SIG-M5 treated with dmso at 0.1 percent for 504 hours (cell line): ENCODE measurements around the gene ZIK1.

Source experiments
- DNase-seq: peaks from one replicate; lab custom pipeline; 2025; ENCODE audit not compliant: unreplicated experiment; lab: John Stamatoyannopoulos, UW

The ZIK1 gene

DNA sequence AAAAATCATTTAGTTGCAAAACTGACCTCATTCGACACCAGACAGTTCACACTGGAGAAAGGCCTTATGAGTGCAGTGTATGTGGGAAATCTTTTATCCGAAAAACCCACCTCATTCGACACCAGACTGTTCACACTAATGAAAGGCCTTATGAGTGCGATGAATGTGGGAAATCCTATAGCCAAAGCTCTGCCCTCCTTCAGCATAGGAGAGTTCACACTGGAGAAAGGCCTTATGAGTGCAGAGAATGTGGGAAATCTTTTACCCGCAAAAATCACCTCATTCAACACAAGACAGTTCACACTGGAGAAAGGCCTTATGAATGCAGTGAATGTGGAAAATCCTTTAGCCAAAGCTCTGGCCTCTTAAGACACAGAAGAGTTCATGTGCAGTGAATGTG is 23.0 kb downstream of the ZIK1 start:
- no peak for DNase-seq

DNA sequence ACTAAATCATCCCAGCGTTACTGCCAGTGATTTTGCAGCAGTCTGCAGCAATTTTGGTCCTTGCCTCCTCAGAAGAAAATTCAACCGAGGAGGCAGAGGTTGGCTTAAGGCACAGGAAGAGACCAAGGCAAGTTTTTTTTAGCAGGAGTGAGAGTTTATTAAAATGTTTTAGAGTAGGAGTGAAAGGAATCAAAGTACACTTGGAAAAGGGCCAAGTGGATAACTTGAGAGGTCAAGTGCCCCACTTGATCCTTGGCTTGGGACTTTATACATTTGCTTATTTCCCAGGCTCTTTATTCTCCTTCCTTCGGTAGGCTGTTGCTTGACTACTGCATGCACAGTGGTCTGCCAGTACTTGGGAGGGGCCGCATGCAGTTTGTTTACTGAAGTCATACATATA is 27.2 kb downstream of the ZIK1 start:
- DNase-seq: no peak

DNA sequence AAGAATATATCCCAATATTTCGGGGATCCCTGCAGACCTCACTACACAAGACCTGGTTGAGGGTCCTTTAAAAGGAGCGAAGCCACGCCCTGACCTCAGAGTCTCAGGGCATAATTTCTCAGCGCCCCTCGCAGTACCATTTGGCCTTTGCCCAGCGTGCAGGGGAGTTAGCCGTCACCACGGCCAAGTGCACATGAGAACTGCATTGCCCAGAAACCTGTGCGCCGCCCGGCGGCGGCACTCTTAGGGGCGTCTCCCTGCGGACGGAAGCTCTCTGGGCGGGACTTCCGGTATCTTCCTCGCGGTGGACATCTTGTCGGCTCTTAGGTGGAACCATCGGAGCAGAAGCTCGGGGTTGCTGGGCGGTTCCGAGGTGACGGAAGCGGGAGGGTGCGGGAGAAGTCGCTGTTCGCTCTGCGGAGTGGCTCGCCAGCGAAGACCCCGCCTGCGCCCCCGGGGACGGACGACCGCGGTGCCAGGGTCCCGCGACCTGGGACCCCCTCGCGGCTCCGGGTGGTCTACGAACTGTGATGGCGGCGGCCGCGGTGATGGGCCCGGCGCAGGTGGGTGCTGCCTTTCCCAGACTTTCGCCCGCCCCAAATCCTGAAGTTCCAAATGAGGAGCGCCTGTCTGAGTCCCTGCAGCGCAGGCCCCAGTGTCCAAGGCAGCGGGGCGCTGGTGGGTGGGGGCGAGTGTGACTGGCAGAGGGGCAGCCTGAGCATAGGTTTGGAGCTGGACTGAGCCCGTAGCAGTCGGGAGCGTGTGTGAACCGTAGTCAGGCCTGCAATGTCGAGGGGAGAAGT is 30.2 kb downstream of the ZIK1 start, which contains the start of gene ZNF134:
ZNF134 (plus strand) TSS at position 302 of the 803 bp plus-strand sequence. CDS start 5,227 bp downstream, outside the sequence.
- DNase-seq: peak; percentile 82

DNA sequence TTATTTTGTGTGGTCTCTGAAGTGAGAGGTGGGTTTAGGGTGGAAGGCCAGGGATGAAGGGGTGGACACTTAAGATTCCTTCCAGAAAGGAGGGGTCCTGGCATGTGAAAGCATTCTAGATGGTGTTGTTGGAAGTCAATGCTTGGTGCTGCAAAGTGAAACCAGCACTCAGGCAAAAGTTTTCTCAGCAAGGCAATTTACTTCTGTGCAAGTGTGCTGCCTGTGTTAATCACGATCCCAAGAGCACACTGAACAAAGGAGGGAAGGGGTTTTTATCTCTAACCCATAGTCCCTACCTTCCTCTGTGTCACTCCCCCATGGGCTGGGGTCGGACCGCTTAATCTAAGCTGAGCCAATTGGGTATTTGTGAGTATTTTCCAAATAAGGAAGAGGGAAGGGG is 31.4 kb downstream of the ZIK1 start:
- DNase-seq: no peak

DNA sequence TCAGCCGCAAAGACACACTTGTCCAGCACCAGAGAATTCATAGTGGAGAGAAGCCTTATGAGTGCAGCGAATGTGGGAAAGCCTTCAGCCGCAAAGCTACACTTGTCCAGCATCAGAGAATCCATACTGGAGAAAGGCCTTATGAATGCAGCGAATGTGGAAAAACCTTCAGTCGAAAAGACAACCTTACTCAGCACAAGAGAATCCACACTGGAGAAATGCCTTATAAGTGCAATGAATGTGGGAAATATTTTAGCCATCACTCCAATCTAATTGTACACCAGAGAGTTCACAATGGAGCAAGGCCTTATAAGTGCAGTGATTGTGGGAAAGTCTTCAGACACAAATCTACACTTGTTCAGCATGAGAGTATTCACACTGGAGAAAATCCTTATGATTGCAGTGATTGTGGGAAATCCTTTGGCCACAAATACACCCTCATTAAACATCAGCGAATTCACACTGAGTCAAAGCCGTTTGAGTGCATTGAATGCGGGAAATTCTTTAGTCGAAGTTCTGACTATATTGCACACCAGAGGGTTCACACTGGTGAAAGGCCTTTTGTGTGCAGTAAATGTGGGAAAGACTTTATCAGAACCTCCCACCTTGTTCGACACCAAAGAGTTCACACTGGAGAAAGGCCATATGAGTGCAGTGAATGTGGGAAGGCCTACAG is 36.9 kb downstream of the ZIK1 start:
- no peak for DNase-seq

DNA sequence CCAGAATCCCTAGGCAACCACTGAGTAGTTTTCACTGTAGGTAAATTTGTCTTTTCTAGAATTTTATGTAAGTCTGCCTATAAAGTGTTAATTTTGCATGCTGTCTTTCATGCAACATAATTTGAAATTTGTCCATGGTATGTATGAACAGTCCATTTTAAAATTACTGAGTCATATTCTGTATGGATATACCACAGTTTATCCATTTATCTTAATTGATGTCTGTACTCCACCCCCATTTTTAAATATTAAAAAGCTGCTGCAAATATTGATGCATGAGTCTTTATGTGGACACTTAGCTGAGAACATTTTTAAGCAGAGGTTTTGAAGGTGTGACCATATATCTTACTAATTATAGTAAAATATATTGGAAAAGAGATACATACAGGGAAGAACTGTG is 39.1 kb downstream of the ZIK1 start:
- no peak for DNase-seq

DNA sequence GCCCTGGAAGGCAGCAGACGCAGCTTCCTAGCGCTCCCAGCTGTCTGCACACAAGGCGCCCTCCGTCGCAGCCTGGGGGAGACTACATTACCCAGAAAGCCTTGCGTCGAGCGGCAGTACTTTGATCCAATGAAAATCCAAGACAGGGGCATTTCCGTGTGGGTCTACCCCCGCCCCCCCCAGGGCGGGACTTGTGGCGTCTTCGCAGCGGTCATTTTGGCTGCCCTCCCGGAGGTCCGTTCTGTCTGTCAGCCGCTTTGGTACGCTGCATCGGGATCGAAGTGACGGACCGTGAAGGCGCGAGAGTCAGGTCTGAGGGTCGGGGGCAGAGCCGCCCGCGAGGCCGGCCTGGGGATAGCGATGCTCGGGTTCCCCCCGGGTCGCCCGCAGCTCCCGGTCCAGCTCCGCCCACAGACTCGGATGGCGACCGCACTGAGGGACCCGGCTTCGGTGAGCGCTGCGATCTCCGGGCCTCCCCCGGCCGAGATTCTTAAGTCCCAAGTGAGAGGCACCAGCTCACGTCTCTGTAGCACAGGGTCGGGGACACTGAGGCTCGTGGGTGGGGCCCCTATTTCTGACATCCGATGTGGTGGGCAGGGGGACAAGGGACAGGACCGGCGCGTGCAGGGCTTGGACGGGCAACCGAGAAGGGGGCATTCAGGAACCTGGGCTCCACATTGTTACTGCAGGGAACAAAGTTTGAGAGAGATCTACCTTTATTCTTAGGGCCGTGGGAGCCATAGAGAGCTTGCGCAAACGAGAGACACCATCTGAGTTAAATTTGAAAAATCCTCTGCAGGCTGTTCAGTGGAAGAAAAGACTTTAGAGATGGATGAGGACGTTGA is 49.3 kb downstream of the ZIK1 start, which contains the start of gene ZNF211:
ZNF211 (plus strand) TSS at position 182 of the 845 bp plus-strand sequence; CDS start at position 361, 179 bp downstream.
- DNase-seq: peak; percentile 91

DNA sequence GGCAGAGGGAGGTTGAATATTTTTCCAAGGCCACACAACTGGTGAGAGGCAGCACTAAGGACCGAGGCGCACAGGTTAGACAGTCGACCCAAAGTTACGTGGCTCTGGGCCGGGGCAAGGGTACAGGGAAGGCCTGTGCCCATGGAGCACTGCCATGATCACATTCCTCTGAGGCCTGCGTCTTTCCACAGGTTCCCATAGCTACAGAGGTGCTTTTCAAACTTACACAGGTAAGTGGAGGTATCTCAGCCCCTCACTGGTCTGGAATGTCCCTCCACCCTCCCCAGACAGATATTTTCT is 49.8 kb downstream of the ZIK1 start:
- DNase-seq: no peak

DNA sequence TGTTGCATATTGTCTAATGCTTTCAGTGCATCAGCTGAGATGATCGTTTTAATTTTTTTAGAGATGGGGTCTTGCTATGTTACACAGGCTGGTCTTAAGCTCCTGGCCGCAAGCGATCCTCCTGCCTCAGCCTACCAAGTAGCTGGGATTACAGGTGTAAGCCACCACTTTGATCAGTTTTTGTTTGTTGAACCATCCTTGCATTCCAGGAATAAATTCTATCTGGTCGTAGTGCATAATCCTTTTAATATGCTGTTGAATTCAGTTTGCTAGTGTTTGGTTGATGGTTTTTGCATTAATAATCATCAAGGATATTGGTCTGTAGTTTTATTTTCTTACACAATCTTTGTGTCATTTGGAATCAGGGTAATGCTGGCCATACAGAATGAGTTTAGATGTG is 53.4 kb downstream of the ZIK1 start:
- no peak for DNase-seq

DNA sequence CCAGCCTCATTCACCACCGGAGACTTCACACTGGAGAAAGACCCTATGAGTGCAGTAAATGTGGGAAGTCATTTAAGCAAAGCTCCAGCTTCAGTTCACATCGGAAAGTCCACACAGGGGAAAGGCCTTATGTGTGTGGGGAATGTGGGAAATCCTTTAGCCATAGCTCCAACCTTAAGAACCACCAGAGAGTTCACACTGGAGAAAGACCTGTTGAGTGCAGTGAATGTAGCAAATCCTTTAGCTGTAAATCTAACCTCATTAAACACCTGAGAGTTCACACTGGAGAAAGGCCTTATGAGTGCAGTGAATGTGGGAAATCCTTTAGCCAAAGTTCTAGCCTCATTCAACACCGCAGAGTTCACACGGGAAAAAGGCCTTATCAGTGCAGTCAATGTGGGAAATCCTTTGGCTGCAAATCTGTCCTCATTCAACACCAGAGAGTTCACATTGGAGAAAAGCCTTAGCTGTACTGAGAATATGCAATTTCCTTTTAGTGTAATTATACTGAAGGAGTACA is 57.8 kb downstream of the ZIK1 start:
- no peak for DNase-seq

DNA sequence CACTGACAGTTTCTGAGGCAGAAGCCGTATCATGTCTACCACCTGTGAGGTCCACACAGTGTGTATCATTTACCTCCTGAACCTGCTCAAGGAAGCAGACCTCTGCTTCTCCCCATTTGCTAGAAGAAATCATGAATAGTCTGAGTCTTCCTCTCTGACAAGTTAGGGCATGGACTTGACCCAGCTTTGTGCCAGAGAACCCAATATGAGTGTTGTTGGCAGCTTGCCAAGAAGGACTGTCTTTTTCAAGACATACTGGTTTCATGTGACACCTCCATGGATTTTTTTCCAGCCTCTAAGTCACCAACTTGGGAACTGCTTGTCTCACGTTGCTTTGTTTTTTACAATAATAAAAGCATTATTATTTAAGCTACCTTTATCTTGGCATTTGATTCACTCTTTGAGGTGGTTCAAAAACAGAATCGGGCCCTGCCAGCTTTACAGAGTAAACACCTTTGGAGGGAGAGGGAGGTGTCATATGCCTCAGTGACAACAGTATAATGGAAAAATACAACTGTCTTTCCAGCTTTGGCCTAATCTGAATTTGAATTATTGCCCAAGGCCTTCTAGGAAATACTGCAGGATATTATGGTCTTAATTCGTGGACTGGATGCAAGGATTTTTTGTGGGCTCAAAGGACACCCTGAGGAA is 58.6 kb downstream of the ZIK1 start:
- no peak for DNase-seq
